Activated CD4-positive, alpha-beta T cell treated with anti-CD3 and anti-CD28 coated beads, Interleukin-2, amount 50 U/mL, for 48 hours (primary cell): ENCODE results near the gene SHISA6.
"Not testable (repeated sequence)": the region's sequence is repeated elsewhere in the genome, so short reads cannot be mapped to it uniquely, and the experiment has no call there.

Experiments
- DNase-seq, 2 experiments: peaks; one replicate each; pipeline ENCODE4 v3.0.0-alpha.2; 2020

SHISA6 gene

DNA sequence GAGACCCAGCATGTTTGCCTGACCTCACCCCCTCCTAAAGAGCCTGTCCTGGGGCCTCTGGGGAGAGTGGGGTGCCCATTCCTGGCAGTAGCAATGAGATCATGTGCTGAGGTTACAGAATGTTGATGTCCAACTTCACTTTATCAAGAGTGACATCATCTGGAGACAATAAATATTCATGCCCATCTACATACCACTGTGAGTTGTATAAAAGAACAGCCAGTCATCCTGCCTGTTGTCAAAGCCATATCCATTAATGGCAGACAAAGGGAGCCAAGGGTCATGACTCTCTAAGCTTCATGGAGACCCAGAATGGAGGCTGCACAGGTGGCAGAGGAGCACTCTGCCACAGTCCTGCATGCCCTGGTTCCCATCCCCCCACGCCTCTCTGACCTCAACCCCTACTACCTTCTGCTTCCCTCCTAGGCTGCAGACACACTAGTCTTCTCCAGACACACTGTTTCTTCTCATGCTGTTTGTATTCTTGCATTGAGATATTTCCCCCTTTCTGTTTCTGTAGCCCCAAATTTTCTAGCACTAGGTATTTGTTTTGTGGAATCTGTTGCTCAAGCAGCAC is 27.1 kb downstream of the SHISA6 start:
- no peak for DNase-seq

DNA sequence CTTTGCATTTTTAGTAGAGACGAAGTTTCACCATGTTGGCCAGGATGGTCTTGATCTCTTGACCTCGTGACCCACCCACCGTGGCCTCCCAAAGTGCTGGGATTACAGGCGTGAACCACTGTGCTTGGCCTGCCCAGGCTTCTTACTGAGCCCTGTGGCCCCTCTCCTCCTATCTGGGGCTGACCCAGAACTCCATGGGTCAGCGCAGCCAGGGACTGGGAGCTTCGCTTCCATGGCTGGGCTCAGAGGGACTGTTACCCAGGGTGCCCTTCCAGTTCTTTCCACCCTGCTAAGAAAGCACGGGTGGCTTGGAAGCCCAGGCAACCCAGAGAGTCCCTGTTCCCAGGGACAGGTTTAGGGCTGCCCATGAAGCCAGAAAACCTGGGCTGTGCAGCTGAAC is 28.2 kb downstream of the SHISA6 start:
- no peak for DNase-seq

DNA sequence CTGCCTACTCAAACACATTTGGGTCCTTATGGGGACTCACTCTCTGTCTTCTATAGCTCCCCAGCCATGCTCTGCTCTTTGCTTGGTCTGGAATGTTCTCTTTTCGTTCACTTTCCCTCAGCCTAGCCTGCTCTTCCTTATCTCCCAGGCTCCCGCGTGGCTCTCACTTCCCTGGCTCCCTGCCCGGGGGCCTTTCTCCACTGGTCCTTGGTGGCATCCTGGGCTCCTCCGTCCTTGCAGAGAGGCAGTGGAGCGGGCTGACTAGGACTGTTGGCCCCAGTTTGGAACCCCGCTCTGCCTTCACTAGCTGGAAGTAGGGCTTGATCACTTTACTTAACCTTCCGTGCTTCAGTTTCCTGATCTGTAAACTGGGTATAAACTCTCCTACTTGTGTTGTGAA is 31.2 kb downstream of the SHISA6 start:
- no peak for DNase-seq

DNA sequence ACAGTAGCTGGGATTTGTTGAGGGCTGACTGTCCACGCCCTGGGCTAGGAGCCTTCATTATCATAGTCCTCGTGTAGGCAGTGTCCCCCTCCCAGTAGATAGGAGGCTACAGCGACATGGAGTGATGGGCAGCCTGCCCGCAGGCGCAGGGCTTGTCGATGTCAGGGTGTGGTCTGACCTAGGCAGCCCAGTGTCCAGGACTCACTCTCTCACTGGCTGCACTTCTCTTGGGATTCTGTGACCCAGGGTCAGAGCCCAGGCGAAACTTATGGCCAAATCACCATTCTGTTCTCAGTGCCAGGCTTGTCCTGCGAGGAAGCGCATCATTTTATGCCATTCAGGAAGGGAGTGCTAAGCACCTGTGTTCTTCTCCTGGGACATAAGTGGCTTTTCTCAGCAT is 32.6 kb downstream of the SHISA6 start:
- no peak for DNase-seq

DNA sequence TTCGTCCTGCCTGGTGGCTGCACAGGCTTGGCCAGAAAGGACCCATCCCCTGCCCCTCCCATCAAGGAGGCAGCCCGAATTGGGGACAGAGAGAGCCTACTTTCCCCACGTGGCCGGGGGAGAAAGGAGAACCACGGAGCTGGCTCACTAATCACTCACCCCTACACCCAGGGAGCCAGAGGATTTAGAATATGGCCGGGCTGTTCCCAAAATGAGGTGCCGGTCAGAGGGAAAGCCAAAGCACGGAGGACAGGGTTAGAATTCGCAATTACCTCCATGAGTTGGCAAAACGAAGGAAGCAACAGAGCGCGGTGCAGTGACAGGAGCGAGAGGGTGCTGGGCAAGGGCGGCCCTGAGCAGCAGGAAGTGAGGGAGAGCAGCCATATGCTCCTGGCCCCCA is 33.1 kb downstream of the SHISA6 start:
- DNase-seq, result no peak

DNA sequence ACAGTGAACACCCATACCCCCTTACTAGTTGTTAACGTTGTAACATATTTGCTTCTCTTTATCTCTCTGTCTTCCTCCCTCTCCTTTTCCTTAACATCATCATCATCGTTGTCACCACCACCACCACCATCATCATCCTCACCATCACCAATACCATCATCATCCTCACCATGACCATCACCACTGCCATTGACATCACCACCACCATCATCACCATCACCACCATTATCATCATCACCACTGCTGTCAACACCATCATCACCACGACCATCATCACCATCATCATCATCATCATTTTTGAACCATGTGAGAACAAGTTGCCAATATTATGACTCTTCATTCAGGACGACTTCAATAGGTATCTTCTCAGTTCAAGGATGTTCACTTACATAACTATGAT is 35.5 kb downstream of the SHISA6 start:
- DNase-seq, result no peak

DNA sequence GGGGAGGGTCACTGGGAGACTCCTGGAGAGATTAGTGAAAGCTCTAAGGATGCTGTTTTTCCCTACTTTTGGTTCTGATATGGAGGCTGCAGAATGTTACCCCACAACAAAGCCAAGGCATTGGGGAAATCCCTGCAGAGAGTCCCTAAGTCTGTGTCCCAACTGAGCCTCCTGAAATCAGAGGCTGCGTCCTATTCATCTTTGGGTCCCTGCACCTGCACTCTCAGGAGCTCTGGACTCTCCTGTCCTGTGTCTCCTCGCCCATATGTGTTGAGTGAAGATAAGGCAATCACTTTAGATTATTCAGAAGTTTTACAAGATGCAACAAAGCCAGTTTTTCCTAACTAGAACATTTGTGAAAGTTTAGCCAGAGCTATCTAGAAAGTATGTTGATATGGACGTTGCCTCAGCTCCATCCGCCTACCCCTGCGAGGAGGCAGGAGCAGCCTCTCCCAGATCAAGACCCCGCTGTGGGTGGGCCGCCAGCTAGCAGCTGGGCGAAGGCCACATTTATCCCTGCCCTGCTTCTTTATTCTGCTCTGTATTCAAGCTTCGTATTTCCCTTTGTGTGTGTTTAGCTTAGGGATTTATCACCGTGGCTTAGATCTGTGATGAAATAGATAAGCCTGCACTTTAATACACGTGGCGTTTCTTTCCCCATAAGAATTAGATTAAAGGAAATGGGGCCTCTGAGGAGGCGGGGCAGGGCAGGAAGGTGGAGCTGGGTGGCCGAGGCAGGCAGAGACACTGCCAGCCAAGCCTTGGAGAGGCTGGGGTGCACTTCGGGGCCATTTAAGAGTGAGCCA is 37.4 kb downstream of the SHISA6 start:
- no peak for DNase-seq

DNA sequence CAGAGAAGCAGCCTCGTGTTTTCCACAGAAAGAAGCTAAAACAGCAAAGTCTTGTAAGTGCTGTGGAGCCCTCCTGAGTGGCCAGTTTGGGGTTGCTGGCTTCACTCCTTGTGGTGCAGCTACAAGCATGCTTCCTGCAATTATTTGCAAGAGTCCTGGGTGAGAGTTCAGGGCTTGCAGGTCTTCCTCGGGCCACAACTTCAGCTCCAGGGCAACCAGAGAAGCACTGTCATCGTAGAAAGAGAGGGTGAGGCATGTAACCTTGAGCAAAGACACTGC is 37.9 kb downstream of the SHISA6 start:
- no peak for DNase-seq

DNA sequence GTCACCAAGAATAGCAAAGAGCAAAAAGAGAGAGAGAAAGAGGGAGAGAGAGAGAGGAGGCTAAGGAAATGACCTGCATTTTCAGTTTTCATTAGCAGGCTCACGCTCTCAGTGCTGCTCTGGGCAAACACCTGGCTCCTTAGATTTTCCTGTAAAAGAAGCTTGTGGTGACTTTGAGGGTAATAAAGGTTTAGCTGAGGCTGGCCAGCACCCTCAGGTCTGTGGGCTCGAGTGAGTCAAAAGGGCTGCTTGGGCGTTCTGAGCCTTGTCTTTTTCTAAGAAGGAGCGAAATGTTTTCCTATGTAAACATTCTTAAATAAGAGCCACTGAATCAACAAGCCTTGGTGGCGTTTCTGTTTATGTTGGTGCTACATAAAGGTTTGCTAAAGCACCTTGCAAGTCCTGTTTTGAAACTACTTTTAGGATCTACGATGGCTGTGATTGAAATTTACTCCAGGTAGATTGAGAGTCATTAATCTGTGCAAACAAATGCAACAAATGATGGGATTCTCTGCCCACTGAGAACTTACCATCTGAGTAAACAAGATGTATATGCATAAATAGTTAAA is 38.8 kb downstream of the SHISA6 start:
- no peak for DNase-seq

DNA sequence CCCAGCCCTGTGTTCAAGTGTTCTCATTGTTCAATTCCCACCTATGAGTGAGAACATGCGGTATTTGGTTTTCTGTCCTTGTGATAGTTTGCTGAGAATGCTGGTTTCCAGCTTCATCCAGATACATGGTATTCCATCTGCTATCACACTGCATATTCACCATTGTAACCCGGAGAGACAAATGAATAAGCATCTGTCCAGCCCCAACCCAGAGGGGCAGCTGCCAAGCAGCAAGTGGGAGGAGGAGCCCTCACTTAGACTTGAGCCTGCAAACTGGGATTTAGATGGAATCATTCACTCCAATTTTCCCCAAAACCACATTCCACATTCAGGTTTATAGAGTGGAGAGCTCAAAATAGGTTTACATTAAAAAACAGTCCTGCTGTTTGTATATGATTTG is 41.6 kb downstream of the SHISA6 start:
- no peak for DNase-seq

DNA sequence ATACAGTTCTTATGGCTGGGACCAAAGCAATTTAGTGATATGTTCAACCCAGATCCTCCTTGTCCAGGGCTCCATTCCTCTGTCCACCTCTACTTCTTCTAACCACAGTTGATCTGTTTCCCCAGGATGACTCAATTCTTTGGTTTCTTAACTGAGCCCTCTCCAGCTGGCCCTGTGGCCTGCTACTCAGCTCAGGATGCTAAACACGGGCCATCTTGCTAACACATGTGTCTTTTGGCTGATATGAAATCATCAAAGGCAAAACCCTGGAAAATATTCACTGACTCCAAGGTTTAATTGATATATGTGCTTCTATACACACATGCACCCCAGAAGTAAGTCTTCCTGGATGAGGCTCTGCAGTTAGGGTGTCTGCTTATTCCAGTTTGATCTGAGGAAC is 43.8 kb downstream of the SHISA6 start:
- DNase-seq, result no peak

DNA sequence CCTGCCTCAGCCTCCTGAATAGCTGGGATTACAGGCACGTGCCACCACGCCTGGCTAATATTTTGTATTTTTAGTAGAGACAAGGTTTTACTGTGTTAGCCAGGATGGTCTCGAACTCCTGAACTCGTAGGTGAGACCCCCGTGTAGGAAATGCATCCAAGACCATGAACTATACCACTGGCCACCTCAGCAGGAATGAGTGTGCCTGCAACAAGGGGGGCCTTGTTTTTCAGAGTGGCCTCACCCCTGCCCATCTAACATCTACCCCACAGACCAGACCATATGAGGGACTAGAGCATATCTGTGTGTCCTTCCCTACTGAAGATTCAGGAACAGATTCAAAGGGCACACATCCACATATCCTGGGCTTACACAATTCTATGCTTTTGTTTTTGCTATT is 44.9 kb downstream of the SHISA6 start:
- DNase-seq, result no peak

DNA sequence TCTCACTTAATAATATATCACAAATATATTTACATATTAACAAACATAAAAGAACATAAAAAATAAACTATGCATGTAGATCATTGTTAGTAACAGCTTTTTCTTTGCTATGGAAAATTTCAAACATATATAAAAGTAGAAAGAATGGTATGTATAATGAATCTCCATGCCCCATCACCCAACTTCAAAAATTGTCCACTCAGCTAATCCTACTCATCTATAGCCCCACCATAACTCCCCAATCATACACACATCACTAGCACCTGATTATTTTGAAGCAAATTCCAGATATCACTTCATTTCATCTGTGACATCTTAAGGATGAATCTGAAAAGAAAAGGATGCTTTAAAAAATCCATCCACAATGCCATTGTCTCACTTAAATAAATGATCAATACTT is 46.8 kb downstream of the SHISA6 start:
- no peak for DNase-seq

DNA sequence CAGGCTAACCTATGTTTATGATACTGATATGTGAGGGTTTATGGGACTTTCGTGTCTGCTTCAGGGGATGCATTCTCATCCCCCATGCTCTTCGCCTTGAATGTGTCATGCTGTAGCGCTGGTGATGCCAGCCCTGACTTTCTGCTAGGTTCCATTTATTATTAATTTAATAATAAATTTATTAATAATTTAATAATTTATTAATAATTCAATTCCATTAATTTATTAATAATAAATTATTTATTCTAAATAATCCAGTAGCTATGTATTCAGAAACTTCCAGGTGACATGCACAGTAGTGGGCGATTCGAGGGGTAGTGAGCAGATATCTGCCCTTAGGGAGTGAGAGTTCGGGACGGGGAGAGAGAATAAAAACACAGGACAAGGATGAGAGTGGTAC is 49.8 kb downstream of the SHISA6 start:
- DNase-seq, result no peak

DNA sequence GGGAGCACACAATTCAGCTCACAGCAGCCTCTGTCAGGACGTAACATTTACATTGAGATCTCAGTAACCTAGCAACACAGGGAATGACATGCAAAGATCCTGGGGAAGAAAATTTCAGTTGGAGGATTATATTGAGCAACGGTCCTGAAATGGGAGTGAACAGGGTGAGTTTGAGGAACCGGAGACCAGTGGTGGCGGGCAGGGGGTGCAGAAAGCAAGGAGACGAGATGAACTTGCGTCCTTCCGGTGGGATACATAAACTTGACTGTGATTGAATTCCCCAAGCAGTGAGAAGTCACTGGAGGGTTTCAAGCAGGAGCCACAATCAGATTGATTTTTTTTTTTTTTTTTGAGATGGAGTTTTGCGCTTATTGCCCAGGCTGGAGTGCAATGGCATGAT is 51.5 kb downstream of the SHISA6 start:
- no peak for DNase-seq

DNA sequence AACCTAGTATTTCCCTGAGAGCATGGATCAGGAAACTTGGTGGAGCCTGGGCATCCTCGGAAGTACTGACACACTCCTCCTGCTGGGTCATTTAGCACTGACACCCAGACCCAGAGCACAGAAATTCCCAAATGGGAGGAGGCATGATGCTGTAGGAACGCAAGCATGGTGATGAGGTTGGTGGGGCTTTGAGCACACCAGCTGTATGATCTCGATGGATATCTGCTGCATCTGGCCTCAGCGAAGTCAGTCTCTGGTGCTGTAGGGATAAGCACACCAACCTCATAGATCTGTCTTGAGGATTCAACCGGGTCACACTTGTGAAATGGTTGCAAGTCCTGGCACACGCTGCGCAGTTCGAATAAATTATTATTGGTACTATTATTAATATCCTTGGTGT is 52.5 kb downstream of the SHISA6 start:
- DNase-seq, result no peak

DNA sequence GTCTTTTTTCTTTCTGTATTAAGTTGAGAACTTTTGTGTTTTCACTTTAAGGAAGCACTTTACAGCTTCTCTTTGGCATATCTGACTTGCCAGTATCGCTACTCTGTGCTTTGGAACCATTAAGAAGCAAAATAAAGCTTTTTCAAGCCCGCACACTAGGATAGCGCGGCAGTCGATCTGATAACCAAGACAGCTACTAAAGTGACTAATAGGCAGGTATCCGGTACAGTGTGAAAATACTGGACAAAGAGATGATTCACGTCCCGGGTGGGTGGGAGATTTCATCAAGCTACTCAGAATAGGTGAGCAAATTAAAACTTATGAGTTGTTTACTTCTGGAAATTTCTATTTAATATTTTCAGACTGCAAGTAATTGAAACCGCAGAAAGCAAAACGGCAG is 53.8 kb downstream of the SHISA6 start:
- DNase-seq, result no peak

DNA sequence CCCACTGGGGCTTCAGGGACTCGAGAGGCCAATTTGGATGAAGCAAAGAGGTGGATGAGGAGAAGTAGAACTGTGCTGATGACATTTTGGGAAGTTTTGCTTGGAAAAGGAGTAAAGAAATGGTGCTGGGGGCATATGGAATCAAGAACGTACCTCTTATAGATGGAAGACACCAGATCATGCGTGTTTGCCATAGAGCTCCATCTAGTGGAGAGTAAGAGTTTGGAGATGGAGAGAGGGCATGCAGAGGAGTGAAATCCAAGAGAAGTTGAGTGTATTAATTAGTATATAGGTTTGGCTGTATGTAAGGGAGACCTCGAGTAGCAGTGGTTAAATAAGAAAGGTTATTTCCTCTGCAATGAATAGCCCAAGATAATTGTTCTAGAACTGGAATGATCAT is 56.0 kb downstream of the SHISA6 start:
- DNase-seq, result no peak

DNA sequence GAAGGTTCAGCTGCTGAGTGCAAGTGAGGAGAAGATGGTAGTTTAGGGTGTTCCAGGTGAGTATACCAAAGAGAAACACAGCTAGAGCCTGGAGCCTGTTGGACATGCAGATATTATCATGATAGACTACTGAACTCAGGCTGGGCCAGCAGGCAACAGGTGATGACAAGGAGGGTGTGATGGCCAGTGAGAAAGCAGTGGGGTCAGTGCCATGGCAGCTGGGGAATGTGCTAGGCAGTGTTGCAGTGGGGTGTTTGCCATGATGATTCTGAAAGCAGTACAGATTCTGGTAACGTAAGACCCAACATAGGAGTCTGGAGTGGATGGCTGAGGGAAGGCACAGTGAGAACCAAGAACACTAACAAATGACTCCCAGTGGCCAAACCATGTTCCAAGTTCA is 57.4 kb downstream of the SHISA6 start:
- DNase-seq, result no peak

DNA sequence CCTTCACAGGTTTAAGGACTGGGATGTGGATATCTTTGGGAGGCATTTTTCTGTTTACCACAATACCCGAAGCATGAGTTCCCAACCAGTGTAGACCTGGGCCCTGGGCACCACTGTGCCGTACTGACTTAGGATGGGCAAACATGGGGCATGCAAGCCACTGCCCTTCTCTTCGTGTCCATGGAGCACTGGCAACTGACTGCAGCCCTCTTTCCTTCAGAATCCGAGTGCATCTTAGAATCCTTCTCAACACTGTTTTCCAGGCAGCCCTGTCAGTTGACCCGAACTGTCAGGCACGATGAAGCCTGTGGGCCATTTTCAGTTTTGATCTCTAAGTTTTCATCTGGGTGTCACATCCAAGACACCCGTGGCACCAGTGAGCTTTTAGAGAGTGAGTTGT is 59.2 kb downstream of the SHISA6 start:
- no peak for DNase-seq

DNA sequence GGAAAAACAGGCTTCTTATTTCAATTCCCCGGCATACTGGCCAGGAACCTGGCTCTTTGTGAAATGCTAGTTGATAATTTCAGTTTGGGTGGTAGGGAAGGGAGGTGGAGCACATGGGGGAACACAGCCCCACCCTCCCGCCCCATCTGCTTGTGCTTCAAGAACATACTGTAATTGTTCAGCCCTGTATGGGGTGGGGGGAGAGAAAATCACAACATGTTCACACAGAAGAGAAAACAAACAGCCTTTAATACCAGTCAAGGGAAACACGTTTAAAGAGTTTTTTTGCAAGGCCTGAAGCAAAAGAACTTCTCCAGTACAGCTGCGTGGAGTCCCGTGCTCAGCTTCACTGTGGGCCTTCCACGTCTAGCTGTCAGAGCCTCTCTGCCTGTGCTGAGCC is 59.7 kb downstream of the SHISA6 start:
- no peak for DNase-seq

DNA sequence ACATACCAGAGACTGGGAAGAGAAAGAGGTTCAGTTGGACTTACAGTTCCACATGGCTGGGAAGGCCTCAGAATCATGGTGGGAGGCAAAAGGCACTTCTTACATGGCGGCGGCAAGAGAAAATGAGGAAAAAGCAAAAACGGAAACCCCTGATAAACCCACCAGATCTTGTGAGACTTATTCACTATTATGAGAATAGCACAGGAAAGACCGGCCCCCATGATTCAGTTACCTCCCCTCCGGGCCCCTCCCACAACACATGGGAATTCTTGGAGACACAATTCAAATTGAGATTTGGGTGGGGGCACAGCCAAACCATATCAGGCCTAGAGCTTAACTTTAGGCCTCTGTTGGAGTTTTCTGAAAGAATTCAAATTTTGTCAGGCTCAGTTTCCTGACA is 60.9 kb downstream of the SHISA6 start:
- DNase-seq, result not testable (repeated sequence)

DNA sequence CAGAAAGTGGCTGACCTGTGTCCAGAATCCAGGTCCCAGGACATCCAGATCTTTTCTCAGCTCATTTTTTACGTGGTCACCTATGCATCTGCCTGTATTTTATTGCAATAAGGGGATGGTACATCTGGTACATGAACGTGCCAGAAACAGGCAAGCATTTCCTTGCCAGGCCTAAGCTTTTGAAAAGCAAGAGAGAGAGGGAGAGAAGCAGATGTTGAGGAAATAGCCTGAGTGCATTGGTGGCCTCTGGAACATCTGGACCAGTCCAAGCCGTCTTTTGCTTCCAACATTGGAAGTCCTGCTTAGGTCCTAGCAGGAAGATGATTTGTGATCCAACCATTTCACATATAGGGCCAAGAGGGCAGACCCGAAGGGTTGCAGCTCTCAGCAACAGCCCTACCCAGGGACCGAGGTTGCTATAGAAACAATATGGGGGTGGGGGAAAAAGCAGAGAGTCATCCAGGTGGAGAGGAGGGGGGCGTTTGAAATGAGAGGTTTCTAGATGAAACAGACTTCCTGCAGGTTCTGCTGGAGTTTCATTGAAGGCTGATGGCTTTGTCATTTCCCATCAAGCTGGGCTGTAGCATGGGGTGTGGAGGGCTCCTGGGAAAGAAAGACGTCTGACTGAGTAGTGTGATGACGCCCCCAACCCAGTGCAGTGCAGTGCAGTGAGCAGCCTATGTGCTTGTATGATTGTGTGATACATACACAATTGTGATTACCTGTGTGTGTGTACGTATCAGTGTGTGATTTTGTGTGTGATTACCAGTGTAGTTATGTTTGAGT is 61.6 kb downstream of the SHISA6 start:
- DNase-seq, result no peak

DNA sequence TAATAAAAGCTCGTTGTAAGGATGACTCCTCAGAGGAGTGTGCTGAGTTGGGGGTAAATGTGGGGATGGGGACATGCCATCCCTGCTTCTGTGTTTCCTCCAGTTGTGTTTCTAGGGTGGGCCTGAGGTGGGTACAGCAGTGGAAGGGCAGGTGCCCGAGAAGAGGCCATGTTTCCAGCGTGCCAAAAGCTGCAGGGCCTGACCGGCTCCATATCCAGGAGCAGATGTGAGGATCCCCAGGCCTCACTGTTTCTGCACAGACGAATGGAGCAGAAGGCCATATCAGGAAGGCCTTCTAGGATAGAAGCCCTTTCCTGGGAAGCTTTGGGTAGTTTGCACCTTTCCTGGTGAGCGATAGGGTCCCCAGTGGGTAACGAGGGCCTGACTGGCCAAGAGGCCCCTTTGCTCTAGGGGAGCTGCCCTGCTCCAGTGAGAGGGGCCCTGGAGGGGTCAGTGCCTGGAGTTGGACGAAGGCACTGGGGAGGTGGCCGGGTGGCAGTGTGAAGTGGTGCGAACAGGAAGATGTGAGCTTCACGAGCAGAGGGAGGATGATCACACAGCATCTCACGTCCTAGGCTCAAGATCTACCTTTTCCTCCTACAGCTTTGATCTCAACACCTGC is 62.9 kb downstream of the SHISA6 start:
- DNase-seq, result no peak
